NCI-H2227 treated with DMSO at 0.1 percent for 48 hours (cell line): ENCODE results near the gene PTPRA.
"Not testable (repeated sequence)": the region's sequence is repeated elsewhere in the genome, so short reads cannot be mapped to it uniquely, and the experiment has no call there.

ENCODE experiments used
- DNase-seq: peaks from one replicate; lab custom pipeline; 2025; lab: John Stamatoyannopoulos, UW

PTPRA gene

DNA sequence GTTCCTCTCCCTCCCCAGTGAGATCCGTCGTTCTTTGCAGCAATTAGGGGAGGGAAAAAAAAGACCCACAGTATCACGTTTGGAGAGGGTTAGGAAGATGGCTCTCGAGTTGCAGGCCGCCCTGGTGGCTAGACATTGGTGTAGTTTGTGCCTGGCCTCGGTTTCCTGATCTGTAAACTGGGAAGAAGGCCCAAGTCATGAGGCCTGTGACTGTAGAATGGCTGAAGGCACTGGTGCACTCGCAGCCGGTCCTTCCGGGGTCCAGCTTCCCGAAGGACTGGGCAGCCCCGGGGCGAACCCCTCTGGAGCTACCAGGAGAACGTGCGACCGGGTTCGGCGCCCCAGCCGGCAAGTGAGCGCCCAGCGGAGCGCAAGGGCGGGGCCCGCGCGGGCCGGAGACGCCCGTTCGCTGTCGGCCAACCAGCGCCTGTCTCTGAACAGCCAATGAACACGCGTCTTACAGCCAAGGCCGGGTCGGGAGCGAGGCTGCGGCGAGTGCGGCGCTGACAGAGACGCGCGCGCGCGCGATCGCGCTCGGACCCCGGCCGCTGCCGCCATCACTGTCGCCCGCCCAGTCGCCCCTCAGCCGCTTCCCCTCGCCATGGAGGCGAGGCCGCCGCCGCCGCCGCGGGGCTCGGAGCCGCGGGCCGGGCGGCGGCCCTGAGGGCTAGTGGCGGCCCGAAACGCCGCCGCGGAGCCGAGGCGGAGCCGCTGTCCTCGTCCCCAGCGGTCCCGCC, at the start of gene PTPRA:
Gene PTPRA, plus strand, starts transcription at position 472 of the 737 bp plus-strand sequence. CDS start 90,797 bp downstream, outside the sequence.
- DNase-seq, result peak; percentile 91

DNA sequence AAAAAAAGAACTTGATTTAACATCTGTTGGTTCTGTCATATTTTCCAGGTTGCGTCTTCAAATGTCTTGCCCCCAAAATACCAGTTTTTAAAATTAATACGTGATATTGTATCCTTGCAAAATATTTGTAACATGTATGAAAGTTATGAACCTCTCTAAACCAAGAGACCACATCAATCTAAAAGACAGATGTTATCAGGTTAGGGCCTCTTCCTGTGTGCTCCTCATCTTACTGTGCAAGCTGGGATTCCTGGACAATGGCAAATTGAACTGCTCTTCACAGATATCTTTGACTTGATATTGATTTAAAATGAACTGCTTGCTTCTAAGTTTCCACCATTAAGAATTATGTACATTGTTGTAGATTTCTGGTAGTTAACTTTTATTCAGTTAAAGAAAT, 47.5 kb upstream of the PTPRA start:
- no peak for DNase-seq

- DNase-seq, result no peak
Observed at GRCh38 chr20:2826655-2827054, 46.6 kb upstream of the PTPRA start.

- DNase-seq, result no peak
Observed at GRCh38 chr20:2829376-2829775, 43.9 kb upstream of the PTPRA start.

DNA sequence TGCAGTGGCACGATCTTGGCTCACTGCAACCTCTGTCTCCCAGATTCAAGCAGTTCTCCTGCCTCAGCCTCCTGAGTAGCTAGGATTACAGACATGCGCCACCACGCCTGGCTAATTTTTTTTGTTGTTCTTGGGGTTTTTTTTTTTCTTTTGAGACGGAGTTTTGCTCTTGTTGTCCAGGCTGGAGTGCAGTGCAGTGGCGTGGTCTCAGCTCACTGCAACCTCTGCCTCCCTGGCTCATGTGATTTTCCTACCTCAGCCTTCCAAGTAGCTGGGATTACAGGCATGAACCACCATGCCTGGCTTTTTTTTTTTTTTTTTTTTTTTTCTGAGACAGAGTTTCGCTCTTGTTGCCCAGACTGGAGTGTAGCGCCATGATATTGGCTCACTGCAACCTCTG, 42.1 kb upstream of the PTPRA start:
- not testable (repeated sequence) for DNase-seq

- no peak for DNase-seq
Observed at GRCh38 chr20:2833761-2834160, 39.5 kb upstream of the PTPRA start.

GRCh38 chr20:2834401-2835110, 38.7 kb upstream of the PTPRA start:
- DNase-seq, result no peak

DNA sequence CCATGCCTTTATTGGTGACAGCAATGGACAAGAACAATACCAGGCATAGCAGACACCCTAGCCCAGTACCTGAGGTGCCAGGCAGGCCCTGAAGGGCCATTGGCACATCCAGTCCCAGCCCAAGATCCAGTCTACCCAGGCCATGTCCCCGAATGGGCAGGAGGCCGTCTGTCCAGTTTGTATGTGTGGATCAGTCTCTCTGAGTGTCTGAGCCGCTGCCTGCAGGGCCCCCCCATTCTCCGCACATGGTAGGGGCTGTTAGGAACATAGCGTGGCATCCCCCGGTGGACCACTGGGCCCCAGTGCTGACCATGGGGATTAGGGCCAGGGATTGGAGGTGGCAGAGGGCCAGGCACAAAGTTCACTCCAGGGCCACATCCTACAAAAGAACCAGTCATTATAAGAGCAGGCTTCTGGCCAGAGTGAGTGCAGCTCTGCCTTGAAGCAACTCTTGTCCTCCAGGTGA, 37.9 kb upstream of the PTPRA start:
- no peak for DNase-seq

GRCh38 chr20:2836035-2836434, 37.2 kb upstream of the PTPRA start:
- no peak for DNase-seq

- no peak for DNase-seq
Observed at GRCh38 chr20:2837221-2837960, 35.9 kb upstream of the PTPRA start.

DNA sequence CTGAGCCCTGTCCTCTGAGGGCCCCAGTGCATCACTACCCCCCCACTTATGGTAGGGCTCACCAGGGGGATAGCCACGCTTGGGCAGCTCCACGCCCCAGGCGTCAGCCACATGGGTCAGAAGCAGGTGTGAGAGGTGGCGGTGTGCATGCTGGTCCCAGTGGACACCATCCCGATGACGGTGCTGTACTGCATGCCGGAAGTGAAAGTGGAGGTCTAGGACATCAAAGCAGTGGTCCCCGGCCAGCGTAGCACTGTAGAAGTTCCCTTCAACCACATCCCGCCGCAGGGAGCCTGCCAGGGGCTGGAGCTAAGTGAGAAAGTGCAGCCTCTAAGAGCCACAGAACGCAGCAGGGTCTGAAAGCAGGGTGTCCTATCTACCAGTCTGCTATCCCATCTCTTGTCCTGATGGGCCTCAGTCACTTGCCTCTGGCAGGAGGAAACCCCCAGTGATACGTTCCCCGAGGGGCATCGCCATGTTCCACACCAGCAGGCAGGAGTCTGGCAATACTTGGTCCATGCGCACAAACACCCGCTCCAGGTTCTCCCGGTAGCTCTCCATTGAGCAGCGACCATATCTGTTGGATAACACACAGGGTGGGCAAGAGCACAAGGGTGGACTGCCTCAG, 35.0 kb upstream of the PTPRA start:
- no peak for DNase-seq

- no peak for DNase-seq
Observed at GRCh38 chr20:2838847-2839671, 34.2 kb upstream of the PTPRA start.

GRCh38 chr20:2839732-2840137, 33.5 kb upstream of the PTPRA start:
- DNase-seq, result no peak

GRCh38 chr20:2840138-2840966, 32.9 kb upstream of the PTPRA start, which contains the start of the genes PCED1A and VPS16:
Gene PCED1A, minus strand, starts transcription at chr20:2840655. Its CDS starts 743 bp downstream, at chr20:2839912.
Gene VPS16, plus strand, starts transcription at chr20:2840745. Its CDS starts 30 bp downstream, at chr20:2840775.
- DNase-seq, result peak; percentile 84

GRCh38 chr20:2840967-2841531, 32.2 kb upstream of the PTPRA start:
- DNase-seq, result peak; percentile 36

DNA sequence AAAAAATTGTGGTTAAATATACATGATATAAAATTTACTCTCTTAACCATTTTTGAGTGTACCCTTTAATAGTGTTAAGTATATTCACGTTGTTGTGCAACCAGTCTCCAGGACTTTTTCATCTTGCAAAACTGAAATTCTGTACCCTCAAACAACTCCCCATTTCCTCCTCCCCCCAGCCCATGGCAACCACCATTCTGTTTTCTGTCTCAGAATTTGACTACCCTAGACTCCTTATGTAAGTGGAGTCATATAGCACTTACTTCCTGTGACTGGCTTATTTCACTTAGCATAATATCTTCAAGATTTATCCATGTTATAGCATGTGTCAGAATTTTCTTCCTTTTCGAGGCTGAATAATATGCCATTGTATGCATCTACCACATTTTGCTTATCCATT, 27.7 kb upstream of the PTPRA start:
- DNase-seq, result no peak

- no peak for DNase-seq
Observed at GRCh38 chr20:2846698-2847097, 26.6 kb upstream of the PTPRA start.

- DNase-seq, result no peak
Observed at GRCh38 chr20:2847802-2848201, 25.5 kb upstream of the PTPRA start.

DNA sequence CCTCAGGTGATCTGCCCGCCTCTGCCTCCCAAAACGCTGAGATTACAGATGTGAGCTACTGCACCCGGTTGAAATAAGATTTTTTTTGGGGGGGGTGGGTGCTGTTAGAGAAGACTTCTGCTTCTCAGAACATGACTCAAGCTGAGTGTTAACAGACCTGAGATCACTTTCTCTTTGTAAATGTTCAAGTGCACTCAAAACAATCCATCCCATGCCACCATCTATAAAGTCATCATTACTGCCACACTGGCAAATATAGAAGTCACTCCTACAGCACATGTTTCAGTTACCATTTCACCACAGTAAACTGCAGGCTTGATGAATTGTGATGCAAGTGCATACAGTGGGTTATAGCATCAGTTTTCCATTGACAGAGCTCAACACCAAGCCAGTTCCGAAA, 23.8 kb upstream of the PTPRA start:
- DNase-seq, result no peak

DNA sequence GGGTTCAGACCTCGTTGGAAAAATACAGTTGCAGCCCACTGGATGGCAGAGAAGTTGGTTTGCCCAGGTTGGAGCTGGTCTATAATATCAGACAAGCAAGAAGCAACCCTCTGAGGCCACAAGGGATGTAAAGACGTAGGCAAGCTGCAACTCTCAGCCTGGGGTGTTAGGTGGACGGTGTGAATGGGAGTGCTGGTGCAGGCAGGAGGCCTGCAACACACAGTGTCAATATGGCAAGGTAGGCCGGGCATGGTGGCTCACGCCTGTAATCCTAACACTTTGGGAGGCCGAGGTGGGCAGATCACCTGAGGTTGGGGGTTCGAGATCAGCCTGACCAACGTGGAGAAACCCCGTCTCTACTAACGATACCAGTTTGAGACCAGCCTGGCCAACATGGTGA, 22.2 kb upstream of the PTPRA start:
- DNase-seq, result no peak
